GM18519 (cell line): ENCODE results near the gene OPA3.

Experiments
- ATAC-seq: cut with Tn5 transposase; IDR thresholded peaks from one replicate; pipeline ENCODE4 v1.9.1; 2021; ENCODE audit warnings: mild to moderate bottlenecking, moderate library complexity; ENCODE audit not compliant: unreplicated experiment, low FRiP score

OPA3 gene

GRCh38 chr19:45598267-45599001, 13.8 kb upstream of the OPA3 start:
- ATAC-seq, result no peak

GRCh38 chr19:45597425-45598111, 13.0 kb upstream of the OPA3 start:
- no peak for ATAC-seq

GRCh38 chr19:45595814-45596213, 11.2 kb upstream of the OPA3 start:
- ATAC-seq, result no peak

- no peak for ATAC-seq
Measured at GRCh38 chr19:45593520-45593919, 8.9 kb upstream of the OPA3 start.

DNA sequence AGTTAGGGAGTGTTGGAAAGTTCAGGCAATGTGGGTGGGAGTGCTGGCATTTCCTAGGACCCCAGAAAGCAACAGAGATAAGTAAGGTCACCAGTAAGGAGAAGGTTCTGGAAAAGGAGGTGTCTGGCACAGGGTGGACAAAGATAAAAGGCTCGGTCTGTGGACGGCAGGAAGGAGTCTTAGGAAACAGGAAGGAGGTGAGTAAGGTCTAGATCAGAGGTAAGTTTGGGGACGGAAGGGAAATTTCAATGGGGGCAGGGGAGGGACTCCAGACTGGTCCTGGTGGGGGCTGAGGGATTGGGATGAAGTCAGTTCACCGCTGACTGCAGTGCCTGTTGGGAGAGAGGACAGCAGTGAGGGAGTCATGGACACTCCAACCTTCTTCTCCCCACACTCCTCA, 7.8 kb upstream of the OPA3 start:
- no peak for ATAC-seq

DNA sequence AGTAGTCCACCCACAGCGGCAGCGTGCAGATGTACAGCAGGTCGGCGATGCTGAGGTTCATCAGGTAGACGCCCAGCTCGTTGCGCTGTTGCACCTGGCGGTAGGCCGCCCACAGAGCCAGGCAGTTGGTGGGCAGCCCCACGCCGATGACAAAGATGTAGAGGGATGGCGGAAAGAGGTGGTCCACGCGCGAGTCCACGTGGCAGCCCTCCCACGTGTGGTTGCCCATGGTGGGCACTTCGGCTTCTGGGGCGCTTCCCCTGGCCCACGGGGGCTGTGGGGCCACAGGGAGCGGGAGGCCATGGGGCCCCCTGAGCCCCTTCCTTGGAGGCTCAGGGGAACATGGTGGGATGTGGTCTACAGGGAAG, 7.0 kb upstream of the OPA3 start:
- ATAC-seq, result no peak

DNA sequence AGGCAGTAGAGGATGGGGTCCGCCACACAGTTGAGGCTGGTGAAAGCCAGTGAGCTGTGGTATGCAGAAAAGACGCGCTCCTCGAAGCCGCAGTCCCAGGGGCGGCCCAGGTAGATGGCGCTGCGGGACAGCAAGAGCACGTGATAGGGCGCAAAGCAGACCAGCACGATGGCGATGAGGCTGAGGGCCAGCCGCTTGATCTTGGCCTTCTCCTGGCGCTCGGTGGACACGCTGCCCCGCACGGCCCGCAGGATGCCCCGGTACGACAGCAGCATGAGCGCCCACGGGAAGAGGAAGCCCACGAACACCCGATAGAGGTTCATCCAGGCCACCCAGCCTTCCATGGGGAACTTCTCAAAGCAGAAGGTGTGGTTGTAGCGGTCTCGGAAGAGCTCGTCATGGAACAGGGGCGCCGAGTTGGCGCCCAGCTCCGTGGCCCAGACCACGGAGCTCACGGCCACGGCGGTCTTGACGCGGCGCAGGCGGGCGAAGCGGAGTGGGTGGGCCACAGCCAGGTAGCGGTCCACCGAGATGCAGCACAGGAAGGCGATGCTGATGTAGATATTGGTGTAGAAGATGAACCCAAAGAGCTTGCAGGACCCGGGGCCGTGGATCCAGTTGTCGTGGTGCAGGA, 6.5 kb upstream of the OPA3 start:
- no peak for ATAC-seq

DNA sequence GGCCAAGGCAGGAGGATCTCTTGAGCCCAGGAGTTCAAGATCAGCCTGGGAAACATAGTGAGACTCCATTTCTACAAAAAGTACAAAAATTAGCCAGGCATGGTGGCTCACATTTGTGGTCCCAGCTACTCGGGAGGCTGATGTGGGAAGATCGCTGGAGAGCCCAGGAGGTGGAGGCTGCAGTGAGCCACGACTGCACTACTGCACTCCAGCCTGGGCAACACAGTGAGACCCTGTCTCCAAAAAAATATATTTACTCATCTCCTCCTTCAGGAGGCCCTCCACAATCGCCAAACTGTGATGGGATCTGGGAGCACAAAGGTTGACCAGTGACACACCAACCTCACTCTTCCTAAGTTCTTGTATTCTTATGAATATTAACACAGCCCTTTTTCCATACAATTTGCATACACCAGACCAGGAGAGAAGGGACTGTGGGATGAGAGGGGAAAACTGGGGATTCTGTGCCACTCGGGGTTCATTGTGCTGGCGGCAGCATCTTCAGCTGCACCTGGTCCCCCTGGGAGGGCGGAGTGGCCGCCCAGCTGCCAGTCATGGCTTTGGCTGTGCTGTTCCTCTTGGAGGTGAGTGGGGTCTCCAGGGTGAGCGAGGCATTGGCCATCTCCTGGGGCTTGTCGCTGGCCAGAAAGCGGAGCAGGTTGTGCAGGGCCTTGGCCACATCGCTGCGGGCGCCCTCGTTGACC, 5.8 kb upstream of the OPA3 start:
- ATAC-seq, result no peak

DNA sequence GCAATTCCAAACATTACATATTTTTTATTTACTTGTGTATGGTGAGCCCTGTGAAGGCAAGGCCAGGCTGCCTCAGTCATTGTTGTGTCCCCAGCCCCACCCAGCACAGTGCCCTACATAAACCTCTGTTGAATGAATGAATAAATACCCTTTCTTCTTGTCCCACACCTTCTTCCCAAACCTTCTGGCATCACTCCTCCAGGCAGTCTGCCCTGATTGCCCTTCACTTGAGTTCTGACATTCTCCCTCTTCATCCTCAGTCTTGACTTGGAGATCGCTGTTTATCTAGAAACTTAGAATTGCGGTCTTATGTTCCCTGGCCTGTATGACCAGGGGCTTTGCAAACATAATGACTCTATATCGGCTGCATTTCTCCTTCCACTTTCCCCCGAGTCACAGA, 5.2 kb upstream of the OPA3 start:
- ATAC-seq, result no peak

GRCh38 chr19:45587873-45588272, 3.3 kb upstream of the OPA3 start:
- no peak for ATAC-seq

DNA sequence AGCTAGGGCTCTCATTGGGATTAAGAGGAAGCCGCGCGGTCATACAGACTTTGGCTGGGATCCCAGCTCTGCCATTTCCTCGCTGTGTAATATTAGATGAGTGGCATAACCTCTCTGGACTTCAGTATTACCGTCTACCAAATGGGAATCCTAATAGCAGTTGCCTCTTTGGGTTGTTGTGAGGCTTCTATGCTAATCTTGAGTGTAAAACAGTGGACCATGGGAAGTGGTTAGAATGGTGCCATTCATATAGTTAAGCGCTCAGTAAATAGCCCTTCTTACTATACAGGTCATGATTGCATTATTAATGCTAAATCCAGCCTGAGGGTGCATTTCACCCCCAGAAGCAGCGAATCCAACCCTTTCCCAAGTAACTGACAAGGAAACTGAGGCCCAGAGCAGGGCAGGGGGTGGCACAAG, 566 bp upstream of the OPA3 start:
- no peak for ATAC-seq

DNA sequence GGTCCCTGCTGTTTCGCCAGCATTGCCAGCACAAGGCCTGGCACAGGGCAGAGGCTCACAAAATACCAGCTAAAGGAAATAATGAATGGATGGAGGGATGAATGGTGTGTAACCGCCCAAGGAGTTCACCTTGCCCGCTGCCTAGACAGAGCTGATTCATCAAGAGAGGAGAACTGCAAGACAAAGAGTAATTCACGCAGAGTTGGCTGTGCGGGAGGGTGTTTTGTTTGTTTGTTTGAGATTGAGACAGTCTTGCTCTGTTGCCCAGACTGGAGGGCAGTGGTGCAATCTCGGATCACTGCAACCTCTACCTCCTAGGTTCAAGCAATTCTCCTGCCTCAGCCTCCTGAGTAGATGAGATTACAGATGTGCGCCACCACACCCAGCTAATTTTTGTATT, 3.0 kb downstream of the OPA3 start:
- ATAC-seq, result no peak

DNA sequence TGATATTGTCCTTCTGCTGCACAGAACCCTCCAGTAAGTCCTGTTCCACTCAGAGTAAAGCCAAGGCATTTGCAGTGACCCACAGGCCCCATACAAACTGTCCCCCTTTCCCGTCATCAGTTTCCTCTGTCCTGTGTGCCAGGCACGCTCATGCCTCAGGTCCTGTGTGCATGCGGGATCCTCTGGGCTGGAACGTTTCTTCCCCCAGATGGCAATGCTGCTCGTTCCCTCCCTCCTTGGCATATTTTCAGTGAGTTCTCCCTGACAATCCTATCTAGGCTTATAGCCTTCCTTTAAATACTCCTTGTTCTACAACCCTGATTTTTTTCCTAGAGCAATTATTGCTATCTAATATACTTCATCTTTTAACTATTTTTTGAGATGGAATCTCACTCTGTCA, 5.7 kb downstream of the OPA3 start:
- no peak for ATAC-seq

GRCh38 chr19:45577111-45577905, 7.3 kb downstream of the OPA3 start:
- ATAC-seq, result no peak

DNA sequence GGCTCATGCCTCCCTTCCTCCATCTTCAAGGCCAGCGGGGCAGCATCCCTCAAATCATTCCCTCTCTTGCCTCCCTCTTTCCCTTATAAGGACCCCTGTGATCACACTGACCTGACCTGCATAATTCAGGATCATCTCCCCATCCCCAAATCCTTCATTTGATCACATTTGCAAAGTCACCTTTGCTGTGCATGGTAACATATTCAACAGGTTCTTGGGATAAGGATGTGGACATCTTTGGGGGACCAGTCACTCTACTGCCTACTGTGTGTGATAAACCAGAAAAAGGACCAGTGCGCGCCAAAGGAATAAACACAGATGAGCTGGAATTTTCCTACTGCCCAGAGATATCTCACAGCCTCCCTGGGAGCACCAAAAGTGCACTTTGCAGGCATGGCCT, 7.9 kb downstream of the OPA3 start:
- ATAC-seq, result no peak

DNA sequence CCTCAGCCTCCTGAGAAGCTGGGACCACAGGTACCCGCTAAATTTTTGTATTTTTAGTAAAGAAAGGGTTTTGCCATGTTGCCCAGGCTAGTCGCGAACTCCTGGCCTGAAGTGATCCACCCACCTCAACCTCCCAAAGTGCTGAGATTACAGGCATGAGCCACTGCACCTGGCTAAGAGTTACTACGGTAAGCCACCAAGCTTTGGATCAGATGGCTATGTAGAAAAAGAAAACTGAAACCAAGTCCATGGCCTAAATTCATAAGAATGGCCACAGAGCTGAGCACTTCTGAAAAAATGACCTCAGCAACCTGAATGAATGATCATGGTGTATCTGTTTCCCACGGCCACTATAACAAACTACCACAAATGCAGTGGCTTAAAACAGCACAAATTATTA, 9.4 kb downstream of the OPA3 start:
- ATAC-seq, result no peak

DNA sequence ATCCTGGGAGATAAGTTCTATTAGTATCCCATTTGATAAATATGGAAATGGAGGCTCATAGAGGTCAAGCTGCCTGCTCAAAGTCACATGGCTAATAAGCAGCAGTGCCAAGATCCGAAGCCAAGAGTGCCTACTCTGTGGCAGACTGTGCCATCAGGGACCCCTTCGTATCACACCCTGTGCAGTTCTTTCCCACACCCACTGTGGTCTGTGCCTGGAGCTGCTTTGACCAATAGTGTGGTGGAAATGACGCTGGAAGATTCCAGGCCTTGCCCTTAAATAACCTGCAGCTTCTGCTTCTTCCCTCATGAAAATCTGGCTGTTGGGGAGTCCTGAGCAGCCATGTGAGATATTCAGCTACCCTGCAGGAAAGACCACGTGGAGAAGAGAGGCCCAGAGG, 10.1 kb downstream of the OPA3 start:
- ATAC-seq, result no peak

DNA sequence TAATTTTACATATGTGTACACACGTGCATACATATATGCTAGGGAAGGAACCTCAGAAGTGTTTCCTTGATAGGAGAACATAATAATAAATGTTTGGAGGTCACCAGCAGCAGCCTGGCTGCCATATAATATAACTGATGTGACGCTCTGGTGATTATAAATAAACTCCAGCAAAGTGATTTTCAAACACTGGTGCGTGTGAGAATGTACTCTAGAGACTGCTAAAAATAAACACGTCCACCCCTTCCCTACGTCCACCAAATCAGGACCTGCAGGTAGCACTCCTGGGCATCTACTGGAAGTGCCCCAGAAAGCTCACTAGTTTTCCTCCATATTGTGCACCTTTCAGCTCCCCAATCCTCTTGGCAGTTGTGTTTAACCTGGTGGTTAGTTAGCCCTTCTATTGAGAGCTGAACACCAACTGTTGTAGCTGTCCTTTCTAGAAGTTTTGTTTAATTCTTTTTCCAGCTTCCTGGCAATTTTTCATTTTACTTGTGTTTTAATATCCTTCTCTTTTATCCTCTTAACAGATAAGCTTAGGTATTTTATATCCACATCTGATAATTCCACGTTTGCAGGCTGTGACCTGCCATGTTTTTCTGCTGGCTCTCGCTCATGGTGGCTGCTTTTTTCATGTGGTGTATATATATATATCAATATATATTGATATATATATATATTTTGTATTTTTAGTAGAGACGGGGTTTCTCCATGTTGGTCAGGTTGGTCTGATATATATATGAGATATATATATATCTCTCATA, 13.0 kb downstream of the OPA3 start:
- no peak for ATAC-seq

- no peak for ATAC-seq
Measured at GRCh38 chr19:45569619-45570421, 14.8 kb downstream of the OPA3 start.
